HuH-7.5 (cell line): ENCODE results near the gene MAPRE3.
A peak's percentile ranks its signal among the peaks of the same experiment; 100 is the strongest.

Source experiments
- DNase-seq: peaks from one replicate; pipeline ENCODE4 v3.0.0; 2011; ENCODE audit warnings: low spot score

MAPRE3 gene

DNA sequence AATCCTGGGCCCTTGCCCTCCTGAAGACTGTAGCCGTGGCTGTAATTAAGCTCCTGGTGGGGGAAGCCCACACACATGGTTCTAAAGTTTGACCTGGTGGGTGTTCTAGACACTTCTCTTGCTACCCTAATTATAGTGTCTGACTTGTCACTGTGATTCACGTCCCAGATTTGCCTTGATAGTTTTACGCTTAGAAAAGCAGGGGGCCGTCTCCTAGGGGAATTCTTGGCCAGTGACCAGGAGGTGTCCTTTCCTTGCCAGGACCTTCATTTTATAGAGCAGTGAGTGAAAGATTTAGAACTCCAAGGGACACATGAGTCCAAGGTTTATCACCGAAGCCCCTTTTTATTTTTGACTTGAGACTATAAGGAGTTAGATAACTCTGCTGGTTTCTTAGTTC is 71.3 kb downstream of the MAPRE3 start:
- DNase-seq = no peak

DNA sequence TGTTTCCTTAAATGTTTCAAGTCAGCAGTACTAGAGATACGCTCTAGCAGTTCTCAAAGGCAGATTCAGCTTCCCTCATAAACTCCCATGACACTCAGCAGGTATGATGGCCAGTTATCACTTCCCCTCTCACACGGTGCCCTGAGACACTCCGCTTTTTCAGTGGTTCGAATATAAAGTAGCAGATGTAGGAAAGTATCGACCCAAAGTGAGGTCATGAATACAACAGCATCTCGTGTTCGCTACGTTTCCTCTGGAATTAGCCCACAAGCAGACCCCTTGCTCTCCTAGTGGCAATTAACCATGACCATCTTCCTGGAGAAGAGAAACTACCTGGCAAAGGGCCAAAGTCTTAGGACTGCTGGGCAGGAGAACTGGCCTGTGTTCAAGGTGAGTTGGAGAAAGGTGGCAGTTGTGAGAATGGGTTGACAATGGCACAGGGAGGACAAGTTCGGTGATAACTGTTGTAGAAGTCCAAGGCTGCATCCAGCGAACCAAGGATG is 71.8 kb downstream of the MAPRE3 start:
- no peak for DNase-seq

DNA sequence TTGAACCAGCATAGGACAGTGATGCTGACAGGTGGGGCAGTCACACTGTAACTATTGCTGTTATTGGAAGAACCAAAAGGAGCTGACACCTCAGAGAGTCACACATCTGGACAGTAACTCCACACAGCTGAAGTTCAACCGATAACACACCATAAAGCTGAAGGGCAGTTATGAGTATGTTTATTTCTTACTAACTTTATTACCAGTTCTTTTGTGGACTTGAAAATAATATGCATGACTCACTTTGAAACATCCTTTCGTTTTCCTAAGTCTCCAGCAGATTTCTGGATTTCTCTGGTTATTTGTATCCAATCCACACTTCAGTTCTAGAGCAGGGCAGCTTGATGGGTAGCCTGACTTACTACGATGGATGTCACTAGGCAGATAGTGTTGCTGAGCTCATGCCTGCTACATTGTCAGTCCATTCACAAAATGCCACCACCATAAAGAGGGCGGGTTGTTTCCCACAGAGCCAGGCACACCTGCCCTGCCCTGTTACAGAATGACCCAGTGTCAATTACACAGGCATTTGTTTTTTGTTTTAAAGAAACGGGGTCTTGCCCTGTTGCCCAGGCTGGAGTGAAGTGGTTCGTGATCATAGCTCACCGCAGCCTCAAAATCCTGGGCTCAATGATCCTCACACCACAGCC is 72.7 kb downstream of the MAPRE3 start:
- no peak for DNase-seq

DNA sequence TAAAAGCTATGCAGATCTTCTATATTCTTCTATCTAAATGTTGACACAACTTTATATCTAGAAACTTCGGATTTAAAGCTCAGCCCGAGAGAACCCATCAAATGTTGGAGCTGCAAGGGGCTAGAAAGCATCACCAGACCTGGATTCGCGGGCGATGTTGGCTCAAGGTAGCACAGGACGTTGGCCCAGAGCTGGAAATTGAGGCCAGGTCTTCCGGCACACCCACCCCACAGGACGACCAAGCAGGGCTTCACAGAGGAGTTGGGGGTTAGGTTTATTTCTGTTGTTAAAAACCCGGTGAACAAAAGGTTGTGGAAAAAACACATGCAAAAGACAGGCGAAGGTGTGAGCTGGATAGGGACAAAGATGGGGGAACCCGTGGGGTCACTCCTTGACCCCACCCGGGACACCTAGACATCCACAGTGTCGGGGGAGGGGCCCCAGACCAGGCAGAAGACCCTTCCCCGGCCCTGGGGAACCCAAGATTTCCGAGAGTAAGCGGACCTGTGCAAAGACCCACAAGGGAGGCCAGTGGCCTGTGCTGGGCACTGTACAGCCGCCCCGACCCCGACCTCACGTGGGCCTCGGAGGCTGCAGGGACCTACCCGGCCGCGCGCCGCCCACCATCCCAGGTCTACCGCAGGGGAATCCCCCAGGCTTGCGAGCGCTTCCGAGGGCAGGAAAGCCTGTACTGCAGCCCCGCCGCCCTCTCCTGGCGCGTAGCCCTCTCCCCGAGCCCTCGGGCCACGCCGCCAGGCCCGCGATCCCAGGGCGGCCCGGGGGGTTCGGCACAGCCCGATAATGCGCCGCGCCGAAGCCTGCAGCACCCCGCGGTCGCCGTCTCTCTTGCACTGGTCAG is 79.2 kb downstream of the MAPRE3 start:
- peak; percentile 54 for DNase-seq

DNA sequence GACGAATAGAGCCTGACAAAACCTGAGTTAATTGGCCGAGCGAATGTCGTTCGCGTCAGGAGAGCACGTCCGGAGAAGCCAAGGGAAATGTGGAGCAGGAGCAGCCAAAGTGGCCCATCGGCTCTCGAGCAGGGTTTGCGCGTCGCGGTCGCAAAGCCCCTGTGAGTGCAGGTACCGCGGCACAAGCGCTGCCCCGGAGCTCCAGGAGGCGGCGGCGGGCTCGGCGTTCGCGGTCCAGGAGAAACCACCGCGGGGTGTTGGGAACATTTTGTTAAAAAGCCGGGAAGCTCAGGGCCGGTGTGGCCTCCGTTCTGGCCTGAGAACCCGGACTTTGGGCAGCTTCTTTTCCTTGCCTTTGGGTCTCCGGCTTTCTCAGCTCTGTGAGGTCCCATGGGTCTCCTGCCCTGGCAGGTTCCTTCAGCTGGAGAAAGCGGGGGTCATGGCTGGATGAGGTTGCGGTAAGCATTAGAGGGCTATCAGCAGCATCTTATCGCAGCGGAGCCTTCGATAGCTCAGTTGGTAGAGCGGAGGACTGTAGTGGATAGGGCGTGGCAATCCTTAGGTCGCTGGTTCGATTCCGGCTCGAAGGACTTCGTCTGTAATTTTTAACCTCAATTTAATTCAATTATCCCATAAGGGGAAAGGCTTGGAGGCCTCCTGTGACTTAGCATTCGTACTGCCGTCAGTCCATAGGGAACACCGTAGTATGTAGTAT is 80.0 kb downstream of the MAPRE3 start:
- DNase-seq = peak; percentile 83

DNA sequence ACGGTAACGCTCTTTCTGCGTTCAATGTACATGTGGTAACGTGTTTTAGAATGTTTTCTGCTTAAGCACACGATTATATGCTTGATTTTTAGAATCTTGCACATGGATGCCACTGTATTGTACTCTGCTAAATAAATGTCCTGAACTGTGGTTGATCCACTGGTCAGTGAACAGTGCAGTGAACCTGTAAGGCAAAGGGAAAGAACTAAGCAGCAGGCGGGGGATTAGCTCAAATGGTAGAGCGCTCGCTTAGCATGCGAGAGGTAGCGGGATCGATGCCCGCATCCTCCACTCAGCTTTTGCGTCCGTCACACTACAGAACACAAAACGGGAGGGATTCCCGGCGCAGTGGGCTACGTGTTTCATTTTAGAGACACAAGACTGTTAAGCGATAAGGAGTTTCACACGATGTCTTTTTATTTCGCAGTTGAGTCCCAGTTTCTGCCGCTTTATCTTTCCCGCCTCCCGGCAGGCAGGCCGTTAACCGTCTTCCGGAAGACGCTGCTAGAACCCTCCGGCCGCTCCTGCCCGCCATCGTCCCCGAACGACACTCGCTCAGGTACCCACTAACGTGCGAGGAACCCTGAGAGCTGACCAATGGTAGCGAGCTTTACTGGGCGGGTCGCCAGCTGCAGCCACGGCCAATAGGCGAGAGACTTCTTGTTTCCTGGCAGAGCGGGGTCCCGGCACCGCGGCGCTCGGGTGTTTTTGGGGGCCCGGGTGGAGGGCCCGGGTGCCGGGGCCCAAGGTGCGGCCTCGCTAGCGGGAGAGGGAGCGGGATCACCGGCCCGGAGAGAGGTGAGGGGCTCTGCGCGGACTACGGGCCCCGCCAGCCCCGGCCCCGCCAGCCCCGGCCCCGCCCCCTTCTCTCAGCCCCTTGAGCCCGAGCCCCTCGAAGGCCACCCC is 80.8 kb downstream of the MAPRE3 start, which contains the start of gene AGBL5:
AGBL5 (plus strand) TSS at position 673 of the 906 bp plus-strand sequence. CDS start 1,291 bp downstream, outside the sequence.
- DNase-seq = peak; percentile 98

DNA sequence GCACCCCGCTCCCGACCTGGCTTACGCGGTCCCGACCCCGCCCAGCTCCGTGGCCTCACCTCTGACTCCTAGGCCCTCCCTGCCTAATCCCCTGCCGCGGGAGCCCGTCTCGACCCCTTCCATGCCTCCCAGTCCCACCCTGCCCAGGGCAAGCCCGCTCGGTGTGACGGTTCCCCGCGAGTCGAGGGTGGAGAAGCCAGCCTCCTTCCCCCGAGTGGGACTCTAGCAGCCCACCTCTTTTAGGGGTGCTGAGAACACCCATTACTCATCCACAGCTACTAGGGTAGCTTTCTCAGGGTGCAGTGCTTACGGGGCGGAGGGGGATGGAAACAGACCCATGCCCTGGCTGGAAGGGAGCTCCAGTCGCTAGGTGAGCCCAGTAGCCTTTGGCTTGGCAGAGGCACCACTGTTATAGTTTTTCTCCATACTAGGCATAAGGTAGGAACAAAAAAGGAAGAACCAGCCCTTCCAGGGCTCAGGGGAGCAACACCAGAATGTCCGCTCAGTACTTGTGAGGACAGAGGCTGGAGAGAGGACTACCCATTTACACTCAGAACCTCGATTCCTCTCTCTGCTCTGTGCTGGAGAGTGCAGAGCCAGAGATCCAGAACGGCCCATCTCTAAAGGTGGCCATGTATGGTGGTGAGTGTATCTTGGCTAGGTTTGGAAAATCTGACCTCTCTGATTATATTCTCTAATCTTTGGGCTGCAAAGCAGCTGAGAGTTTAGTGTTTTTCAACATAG is 81.6 kb downstream of the MAPRE3 start:
- no peak for DNase-seq

DNA sequence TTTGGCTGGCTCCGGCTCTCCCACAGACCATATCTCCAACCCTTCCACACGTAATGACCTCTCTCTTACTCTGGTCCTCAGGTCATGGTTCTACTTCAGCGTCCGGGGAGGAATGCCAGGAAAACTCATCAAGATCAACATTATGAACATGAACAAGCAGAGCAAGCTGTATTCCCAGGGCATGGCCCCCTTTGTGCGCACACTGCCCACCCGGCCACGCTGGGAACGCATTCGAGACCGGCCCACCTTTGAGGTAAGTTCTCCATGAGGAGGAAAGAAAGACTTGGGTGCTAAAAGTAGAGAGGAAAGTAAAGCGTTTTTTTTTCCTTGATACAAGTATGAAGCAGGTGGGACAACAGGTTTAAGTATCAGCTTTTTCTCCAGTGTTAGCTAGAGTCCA is 82.9 kb downstream of the MAPRE3 start:
- DNase-seq = no peak

DNA sequence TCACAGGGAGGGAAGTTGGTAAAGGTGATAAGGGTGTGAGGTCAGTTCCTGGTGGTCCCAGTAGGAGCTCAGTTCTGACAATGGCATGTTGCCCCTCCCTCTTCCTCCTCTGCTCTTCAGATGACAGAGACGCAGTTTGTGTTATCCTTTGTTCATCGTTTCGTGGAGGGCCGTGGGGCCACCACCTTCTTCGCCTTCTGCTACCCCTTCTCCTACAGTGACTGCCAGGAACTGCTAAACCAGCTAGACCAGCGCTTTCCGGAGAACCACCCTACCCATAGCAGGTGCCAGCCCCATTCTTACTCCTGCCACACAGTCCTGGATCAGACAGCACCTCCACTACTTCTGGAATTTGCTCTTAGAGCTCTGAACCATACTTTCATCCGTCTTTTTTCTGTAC is 83.3 kb downstream of the MAPRE3 start:
- DNase-seq = no peak

DNA sequence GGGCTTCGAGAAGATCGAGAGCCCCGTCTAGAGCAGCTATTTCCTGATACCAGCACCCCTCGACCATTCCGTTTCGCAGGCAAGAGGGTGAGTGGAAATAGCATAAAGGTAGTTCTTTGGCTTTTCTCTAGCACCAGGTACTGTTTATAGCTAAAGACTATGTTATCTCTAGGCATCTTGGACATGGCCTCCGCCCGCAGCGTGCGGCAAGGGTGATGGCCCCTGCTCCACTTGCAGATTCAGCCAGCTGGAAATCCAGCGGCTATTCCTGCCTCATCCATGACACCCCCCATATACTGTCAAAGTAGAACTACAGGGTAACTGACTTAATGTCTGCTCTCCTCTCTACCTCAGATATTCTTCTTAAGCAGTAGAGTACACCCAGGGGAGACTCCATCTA is 84.3 kb downstream of the MAPRE3 start:
- no peak for DNase-seq

DNA sequence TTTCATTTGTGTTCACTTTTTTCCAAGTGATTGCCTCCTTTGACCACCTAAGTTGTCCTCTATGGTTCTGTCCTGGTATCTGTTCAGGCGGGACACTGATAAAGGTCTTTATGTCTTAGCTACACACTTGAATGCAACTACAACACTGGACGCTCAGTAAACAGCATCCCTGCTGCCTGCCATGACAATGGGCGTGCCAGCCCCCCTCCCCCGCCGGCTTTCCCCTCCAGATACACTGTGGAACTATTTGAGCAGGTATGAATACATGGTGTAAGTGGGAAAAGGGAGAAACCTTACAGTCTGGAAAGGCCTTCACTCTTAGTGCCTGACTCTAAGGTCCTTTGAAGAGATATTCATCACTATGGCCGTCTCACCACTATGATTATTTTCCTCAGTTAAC is 86.7 kb downstream of the MAPRE3 start:
- DNase-seq = no peak

DNA sequence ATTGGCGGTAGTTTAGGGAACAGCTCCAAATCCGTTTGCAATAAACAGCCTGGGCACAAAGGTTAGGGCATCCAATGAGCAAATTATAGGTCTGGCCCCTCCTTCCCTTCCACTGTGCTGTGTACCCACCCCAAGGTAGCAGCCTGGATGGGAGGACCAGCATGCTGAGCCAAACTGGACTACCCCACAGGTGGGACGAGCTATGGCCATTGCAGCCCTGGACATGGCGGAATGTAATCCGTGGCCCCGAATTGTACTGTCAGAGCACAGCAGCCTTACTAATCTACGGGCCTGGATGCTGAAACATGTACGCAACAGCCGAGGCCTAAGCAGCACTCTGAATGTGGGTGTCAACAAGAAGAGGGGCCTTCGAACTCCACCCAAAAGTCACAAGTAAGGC is 87.8 kb downstream of the MAPRE3 start:
- DNase-seq = no peak

DNA sequence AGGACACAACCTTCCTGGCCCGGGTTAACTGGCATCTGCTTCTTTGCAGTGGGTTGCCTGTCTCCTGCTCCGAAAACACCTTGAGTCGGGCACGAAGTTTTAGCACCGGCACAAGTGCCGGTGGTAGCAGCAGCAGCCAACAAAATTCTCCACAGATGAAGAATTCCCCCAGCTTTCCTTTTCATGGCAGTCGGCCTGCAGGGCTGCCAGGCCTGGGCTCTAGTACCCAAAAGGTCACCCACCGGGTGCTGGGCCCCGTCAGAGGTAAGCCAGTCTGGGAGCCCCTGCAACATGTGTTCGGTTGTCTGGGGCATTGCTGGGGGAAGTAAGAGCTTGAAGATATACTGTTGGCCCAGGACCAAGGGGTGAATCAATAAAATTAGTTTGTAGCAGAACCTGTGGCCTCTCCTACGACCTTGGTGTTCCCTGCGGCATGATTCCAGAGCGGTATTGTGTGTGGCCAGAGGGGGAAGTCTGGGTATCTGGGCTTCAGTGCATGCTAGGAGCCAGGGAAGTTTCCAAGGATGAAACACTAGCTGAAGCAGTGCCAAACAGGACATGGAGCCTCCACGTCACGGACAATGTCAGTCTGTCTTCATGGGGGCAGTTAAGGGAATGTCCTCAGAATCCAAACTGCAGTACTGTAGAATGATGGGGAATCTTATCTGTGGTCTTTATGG is 88.8 kb downstream of the MAPRE3 start:
- DNase-seq = no peak

DNA sequence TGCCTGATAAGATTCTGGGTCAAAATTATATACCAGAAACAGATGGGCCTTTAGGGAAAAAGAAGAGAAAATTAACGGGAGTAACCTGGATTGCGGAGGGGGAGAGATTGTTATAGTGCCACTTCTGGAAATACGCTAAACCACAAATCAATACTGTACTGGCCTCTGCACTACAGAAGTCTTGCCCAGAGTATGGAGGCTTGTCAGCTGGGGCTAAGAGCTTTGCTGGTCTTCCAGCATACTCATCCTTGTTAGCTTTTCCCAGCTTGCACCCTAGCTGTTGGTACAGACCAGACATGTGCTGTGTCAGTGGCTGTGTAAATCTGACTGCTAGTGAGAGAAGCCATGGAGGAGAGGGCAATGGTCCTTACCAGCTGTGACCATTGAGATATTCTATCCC is 89.9 kb downstream of the MAPRE3 start:
- no peak for DNase-seq

DNA sequence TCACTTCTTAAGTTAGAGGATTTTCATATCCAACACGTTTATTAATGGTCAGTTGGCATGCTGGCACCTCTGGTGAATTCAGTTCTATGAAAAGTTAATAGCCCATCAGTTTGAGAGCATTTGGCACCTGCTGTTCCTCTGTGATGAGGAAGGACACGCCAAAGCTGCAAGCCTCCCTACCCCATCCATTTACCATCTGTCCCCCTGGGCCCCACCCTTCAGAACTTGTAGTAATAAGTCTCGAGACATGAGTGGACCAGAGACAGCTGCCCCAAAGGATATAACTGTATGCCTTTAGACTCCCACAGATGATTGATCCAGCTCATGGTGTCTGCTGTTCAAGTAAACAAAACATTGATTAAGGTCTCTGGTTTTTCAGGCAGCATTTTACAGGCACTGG is 94.7 kb downstream of the MAPRE3 start:
- DNase-seq = no peak

DNA sequence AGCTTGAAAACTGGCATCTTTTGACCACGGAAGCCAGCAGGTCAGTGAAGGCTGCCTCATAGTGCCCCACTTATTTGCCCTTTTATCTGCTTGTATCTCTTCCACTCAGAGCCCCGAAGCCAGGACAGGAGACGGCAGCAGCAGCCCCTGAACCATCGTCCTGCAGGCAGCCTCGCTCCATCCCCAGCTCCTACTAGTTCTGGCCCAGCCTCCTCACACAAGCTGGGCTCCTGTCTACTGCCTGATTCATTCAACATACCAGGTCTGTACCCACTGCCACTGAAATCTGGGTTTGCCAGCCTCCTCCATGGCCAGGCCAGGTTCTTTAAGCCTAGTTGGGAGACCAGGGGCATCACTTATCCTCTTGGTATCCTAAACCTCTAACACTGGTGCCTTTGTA is 96.9 kb downstream of the MAPRE3 start:
- DNase-seq = no peak

DNA sequence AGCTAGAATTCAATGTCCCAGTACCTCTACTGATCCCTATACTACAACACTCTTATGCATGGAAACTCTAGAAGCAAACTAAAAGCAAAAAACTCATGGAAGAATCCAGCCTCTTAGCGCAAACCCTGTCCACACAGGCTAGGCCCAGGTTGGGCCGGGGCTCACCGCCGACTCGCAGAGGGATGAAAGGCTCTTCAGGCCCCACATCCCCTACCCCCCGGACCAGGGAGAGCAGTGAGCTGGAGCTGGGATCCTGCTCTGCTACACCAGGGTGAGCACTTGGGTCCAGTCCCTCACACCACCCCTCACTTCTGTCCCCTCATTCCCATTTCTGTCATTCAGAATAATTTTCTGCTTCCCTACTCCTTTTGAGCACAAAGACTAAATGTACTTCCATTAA is 99.0 kb downstream of the MAPRE3 start:
- no peak for DNase-seq

DNA sequence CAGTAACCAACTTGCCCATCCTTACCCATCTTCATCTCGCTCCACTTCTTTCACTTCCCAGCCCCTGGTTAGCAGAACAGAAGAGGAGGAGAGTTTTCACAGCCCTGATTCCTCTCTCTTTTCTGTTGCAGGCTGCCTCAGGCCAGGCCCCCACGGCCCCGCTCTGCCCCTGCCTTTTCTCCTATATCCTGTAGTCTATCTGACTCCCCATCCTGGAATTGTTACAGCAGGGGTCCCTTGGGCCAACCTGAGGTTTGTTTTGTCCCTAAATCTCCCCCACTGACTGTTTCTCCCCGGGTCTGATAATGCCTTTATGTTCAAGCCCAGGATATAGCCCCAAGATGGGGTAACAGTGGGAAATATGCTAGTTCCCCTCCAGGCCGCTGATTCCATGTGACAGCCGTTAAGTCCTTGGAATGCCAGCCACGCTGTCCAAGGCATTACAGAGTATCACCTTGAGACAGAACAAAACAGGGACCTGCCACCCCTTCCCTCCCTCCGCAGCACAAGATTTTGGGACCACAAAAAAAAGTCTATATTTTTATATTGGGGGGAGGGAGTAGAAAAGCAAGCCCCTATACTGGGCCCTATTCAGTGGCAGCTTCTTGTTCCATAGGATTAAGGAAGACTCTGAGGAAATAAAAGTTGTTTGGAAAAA is 99.7 kb downstream of the MAPRE3 start:
- no peak for DNase-seq

DNA sequence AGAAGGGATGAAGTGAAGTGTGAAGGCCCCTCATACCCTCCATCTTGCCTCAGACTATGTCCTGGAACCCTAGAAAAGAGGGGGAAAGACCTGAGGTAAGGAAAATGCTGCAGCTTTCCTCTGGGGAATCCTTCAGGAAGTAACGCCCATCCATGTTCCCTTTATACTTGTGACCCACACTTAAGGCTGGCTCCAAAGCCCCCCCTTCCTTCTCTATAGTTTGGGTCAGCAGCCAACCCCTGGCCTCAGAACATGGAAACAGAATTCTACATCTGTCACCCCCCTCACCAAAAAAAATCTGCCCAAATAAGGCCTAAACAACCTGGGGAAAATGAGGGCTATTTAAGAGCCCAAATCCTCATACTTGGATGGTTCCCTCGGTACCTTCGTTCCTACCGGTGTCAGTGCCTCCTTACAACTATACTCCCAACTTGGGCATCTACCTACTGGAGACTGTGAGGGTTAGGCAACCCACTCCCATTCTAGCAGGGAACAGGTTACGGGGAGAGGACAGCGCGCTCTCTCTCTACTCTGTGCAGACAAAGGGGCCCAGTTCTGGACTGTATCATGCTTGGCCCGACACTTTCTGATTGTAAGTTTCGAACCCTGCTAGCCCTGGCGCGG is 100.3 kb downstream of the MAPRE3 start:
- no peak for DNase-seq
